Suppressor macrophage (primary cell): Measurements from ENCODE around the gene AKR1B15.

Source experiments
- DNase-seq, 4 experiments: peaks; one replicate each; pipeline ENCODE4 v3.0.0-alpha.2; 2020 to 2022

AKR1B15 gene

GRCh38 chr7:134618756-134619530 is 70.0 kb downstream of the AKR1B15 start:
- DNase-seq, result peak in 2 of 4 experiments; percentile 7 to 47

DNA sequence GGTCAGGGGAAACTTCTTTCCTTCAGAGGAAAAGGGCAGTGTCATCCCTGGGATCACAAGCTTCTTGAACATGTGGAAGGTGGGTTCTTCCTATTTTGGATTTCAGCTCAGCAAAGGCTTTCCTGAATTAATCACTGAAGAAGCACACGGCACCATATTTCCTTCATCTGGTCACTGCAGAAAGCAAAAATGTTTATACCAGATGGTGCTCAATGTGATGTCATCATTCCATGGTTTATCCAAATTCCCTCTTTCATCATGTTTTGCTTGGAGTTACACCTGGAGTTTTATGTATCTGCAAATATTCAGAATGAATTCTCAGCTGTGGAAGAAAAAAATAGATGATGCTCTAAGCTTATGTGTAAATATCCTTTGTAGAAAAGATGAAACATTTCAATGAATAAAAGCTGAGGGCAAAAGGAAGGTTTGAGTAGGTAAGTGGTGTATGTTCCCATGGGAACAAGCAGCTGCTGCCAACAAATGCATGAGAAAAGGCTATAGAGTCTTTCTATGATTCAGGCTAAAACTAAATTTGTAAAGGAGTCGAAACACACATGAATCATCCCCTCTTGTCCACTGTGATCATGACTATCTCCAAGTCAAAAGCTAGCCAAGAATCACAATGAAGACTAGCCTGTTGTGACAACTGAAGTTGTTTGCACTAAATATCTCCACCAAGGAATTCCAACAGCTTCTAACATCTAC is 70.9 kb downstream of the AKR1B15 start:
- no peak for DNase-seq

GRCh38 chr7:134622303-134622995 is 73.5 kb downstream of the AKR1B15 start:
- DNase-seq, result no peak

GRCh38 chr7:134623193-134623592 is 74.3 kb downstream of the AKR1B15 start:
- no peak for DNase-seq

GRCh38 chr7:134625550-134625949 is 76.6 kb downstream of the AKR1B15 start:
- DNase-seq, result no peak

DNA sequence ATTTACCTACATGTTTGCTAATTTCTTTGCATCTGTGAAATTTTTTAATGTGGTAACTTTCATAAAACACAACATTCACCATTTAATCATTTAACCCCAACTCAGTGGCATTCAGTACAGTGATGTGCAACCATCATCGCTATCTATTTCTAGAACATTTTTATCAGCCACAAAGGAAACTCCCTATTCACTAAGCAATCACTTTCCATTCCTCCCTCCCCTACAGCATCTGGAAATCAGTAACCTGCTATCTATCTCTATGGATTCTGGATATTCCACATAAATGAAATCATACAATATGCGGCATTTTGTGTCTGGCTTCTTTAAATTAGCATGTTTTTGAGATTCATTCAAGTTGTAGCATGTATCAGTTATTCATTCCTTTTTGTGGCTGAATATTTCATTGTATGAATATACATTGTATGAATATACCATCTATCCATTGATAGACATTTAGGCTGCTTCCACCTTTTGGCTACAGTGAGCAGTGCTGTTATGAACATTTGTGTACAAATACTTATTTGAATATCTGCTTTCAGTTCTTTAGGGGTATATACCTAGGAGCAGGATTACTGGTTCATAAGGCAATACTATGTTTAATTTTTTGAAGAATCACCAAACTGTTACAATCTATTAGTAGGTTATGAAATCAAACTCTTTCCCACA is 78.3 kb downstream of the AKR1B15 start:
- no peak for DNase-seq

DNA sequence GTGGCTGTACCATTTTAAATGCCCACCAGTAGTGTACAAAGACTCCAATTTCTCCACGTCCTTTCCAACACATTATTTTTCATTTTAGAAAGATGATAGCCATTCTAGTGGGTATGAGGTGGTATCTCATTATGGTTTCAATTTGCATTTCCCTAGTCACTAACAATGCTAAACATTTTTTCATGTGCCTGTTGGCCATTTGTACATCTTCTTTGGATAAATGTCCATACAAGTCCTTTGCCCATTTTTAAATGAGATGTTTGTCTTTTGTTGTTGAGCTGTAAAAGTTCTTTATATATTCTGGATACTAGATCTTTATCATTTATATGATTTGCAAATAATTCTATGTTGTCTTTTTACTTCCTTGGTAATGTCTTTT is 78.9 kb downstream of the AKR1B15 start:
- DNase-seq, result no peak

DNA sequence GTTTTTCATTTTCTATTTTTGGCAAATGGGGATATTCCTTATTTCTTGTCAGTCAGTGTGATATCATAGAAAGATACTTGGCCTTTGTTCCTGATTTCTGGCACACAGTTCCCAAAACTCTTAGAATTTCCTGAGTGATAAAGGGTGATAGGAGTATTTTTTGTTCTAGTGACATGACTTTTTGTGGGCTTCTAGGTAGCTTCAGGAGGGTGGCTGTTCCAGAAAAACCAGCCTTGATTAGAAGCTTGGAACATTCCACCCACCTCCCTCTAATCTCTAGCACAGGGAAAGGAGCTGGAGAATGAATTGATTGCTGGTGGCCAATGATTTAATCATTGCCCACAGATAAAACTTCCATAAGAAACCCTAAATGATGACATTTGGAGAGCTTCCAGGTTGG is 80.5 kb downstream of the AKR1B15 start:
- no peak for DNase-seq
